Osteocyte (in vitro differentiated cells): Measurements from ENCODE around the gene UBR2. TPM values are rescaled to one million over a fixed set of nuclear protein-coding genes. Genes with fewer than 3 reads are reported as not detected.

Experiments used
- DNase-seq: peaks from one replicate; pipeline ENCODE4 v3.0.0; 2021; ENCODE audit warnings: mixed read lengths; ENCODE audit not compliant: unreplicated experiment; ENCODE audit errors: extremely low spot score
- H3K27ac Mint-ChIP-seq: one replicate; pipeline ENCODE4 v1.8.0; 2021; ENCODE audit warnings: mild to moderate bottlenecking, mixed read lengths; ENCODE audit not compliant: unreplicated experiment
- H3K27me3 Mint-ChIP-seq: one replicate; pipeline ENCODE4 v1.8.0; 2021; ENCODE audit warnings: mixed read lengths; ENCODE audit not compliant: unreplicated experiment
- H3K36me3 Mint-ChIP-seq: one replicate; pipeline ENCODE4 v1.8.0; 2021; ENCODE audit warnings: mixed read lengths; ENCODE audit not compliant: unreplicated experiment
- H3K4me1 Mint-ChIP-seq: one replicate; pipeline ENCODE4 v1.8.0; 2021; ENCODE audit warnings: mixed read lengths; ENCODE audit not compliant: unreplicated experiment
- H3K4me3 Mint-ChIP-seq: one replicate; pipeline ENCODE4 v1.8.0; 2021; ENCODE audit warnings: mild to moderate bottlenecking, moderate library complexity, mixed read lengths; ENCODE audit not compliant: unreplicated experiment
- H3K9me3 Mint-ChIP-seq: one replicate; pipeline ENCODE4 v1.8.0; 2021; ENCODE audit warnings: mixed read lengths; ENCODE audit not compliant: unreplicated experiment
- CTCF ChIP-seq: fragments of 200-600 bp; sonication (generic); IDR thresholded peaks from 2 replicates; pipeline ENCODE4 v1.5.0; 2021; ENCODE audit warnings: antibody characterized with exemption, mild to moderate bottlenecking, moderate library complexity
- total RNA-seq: library from RNA; stranded (reverse); gene quantifications from 2 replicates; pipeline ENCODE4 v1.2.1, GENCODE V29; 2021

UBR2 gene
- total RNA-seq, 1 donor from 2014 or later: 29.3 TPM

GRCh38 chr6:42618686-42619085 is 54.9 kb downstream of the UBR2 start:
- Mint-ChIP-seq H3K36me3 (peaks cover 40% of the 10 kb centered on the region), H3K27me3 (no peaks in the 10 kb centered on the region), H3K27ac (no peak overlapping the region), H3K4me1 (no peaks in the 10 kb centered on the region), H3K9me3 (no peaks in the 10 kb centered on the region), H3K4me3 (no peak overlapping the region)
- no peak for TF ChIP-seq CTCF
- DNase-seq: no peak

DNA sequence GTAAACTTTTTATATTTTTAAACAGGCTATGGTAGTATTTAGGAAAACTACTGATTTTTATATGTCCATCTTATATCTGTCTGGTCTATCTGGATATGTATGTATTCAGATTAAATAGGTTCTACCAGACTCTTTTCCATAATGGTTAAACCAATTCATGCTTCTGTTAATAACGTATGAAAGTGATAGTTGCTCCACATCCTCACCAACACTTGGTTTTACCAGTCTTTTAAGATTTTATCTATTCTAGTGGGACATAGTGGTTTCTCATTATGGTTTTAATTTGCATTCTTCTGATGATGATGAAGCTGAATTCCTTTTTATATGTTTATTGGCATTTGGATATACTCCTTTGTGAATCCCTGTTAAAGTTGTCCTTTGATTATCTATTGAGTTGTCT is 56.1 kb downstream of the UBR2 start:
- no peak overlapping the region for H3K27ac Mint-ChIP-seq
- TF ChIP-seq CTCF: no peak
- no peak overlapping the region for H3K4me3 Mint-ChIP-seq
- no peaks in the 10 kb centered on the region for H3K27me3 Mint-ChIP-seq
- no peaks in the 10 kb centered on the region for H3K4me1 Mint-ChIP-seq
- no peak for DNase-seq
- peaks cover 46% of the 10 kb centered on the region for H3K36me3 Mint-ChIP-seq
- no peaks in the 10 kb centered on the region for H3K9me3 Mint-ChIP-seq

DNA sequence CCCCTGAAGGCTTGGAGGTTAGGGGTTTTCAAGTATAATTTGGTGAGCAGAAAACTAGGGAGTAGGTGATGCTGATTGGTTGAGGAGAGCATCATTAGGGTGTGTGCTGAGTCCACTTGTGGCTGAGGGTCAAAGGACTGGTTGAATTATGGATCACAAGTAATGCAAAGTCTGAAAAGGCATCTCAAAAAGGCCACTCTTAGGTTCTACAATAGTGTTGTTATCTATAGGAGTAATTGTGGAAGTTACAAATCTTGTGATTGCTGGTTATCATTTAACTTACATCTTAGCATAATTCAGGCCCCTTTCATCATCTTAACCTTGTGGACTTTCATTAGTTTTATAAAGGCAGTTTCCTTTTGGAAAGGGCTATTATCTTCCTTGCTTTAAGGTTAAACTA is 60.8 kb downstream of the UBR2 start:
- H3K27me3 Mint-ChIP-seq: no peaks in the 10 kb centered on the region
- no peak for DNase-seq
- H3K4me1 Mint-ChIP-seq: peaks cover 2% of the 10 kb centered on the region
- no peak overlapping the region for H3K27ac Mint-ChIP-seq
- H3K4me3 Mint-ChIP-seq: no peak overlapping the region
- H3K9me3 Mint-ChIP-seq: no peaks in the 10 kb centered on the region
- TF ChIP-seq CTCF: no peak
- H3K36me3 Mint-ChIP-seq: peaks cover 47% of the 10 kb centered on the region

DNA sequence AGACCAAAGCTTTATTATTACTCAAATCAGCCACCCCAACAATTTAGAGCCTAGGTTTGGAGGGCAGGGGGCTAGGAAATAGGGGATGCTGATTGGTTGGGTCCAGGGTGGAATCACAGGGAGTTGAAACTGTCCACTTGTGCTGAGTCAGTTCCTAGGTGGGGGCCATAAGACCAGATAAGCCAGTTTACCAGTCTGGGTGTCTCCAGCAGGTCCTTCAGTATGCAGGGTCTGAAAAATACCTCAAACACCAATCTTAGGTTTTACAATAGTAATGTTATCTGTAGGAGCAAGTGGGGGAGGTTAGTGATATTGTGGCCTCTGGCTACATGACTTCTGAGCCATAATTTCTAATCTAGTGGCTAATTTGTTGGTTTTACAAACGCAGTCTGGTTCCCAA is 63.2 kb downstream of the UBR2 start:
- DNase-seq: no peak
- H3K36me3 Mint-ChIP-seq: peaks cover 40% of the 10 kb centered on the region
- H3K4me3 Mint-ChIP-seq: no peak overlapping the region
- peaks cover 2% of the 10 kb centered on the region for H3K4me1 Mint-ChIP-seq
- TF ChIP-seq CTCF: no peak
- H3K27ac Mint-ChIP-seq: no peak overlapping the region
- H3K9me3 Mint-ChIP-seq: no peaks in the 10 kb centered on the region
- H3K27me3 Mint-ChIP-seq: no peaks in the 10 kb centered on the region

GRCh38 chr6:42627674-42628073 is 63.8 kb downstream of the UBR2 start:
- peaks cover 2% of the 10 kb centered on the region for H3K4me1 Mint-ChIP-seq
- DNase-seq: no peak
- no peaks in the 10 kb centered on the region for H3K27me3 Mint-ChIP-seq
- TF ChIP-seq CTCF: no peak
- no peak overlapping the region for H3K4me3 Mint-ChIP-seq
- no peaks in the 10 kb centered on the region for H3K9me3 Mint-ChIP-seq
- H3K27ac Mint-ChIP-seq: peak overlapping the region; percentile 50
- peaks cover 43% of the 10 kb centered on the region for H3K36me3 Mint-ChIP-seq
